Stimulated activated memory B cell treated with anti-CD40 and anti-IgM and Interleukin-4, amounts not matched to agents 10 μg/mL and 1 μg/mL and 100 μg/mL, for 72 hours (primary cell): ENCODE results near the gene TBL1XR1.

Source experiments
- ATAC-seq: fragments of 150-1000 bp; cut with Tn5 transposase; 2 replicates; pipeline ENCODE4 v1.10.0; 2021
- H3K27ac Mint-ChIP-seq: one replicate; pipeline ENCODE4 v1.8.0; 2022; ENCODE audit warnings: mild to moderate bottlenecking, mixed read lengths
- H3K27me3 Mint-ChIP-seq: one replicate; pipeline ENCODE4 v1.8.0; 2022; ENCODE audit warnings: mixed read lengths
- H3K36me3 Mint-ChIP-seq: one replicate; pipeline ENCODE4 v1.8.0; 2022; ENCODE audit warnings: mixed read lengths
- H3K4me1 Mint-ChIP-seq: one replicate; pipeline ENCODE4 v1.8.0; 2022; ENCODE audit warnings: mixed read lengths
- H3K4me3 Mint-ChIP-seq: one replicate; pipeline ENCODE4 v1.8.0; 2022; ENCODE audit warnings: mild to moderate bottlenecking, moderate library complexity, mixed read lengths
- H3K9me3 Mint-ChIP-seq: one replicate; pipeline ENCODE4 v1.8.0; 2022; ENCODE audit warnings: mixed read lengths

Gene TBL1XR1

GRCh38 chr3:177066068-177066467 lies 131.2 kb downstream of the TBL1XR1 start:
- Mint-ChIP-seq H3K9me3 (peaks cover 2% of the 10 kb centered on the region), H3K27ac (peak overlapping the region; percentile 9)

GRCh38 chr3:177065285-177066033 lies 131.8 kb downstream of the TBL1XR1 start:
- no peak for ATAC-seq
- H3K4me1 Mint-ChIP-seq: peaks cover 49% of the 10 kb centered on the region
- H3K9me3 Mint-ChIP-seq: peaks cover 2% of the 10 kb centered on the region
- no peak overlapping the region for H3K27ac Mint-ChIP-seq
- no peak overlapping the region for H3K4me3 Mint-ChIP-seq
- H3K36me3 Mint-ChIP-seq: peaks cover 26% of the 10 kb centered on the region
- H3K27me3 Mint-ChIP-seq: no peaks in the 10 kb centered on the region

More at GRCh38 chr3:177066068-177066467, 131.2 kb downstream of the TBL1XR1 start:
- no peak for ATAC-seq
- Mint-ChIP-seq H3K36me3 (peaks cover 28% of the 10 kb centered on the region), H3K4me1 (peaks cover 51% of the 10 kb centered on the region), H3K27me3 (no peaks in the 10 kb centered on the region), H3K4me3 (no peak overlapping the region)

GRCh38 chr3:177062052-177062732 lies 135.1 kb downstream of the TBL1XR1 start:
- no peaks in the 10 kb centered on the region for H3K9me3 Mint-ChIP-seq
- H3K27me3 Mint-ChIP-seq: no peaks in the 10 kb centered on the region
- H3K36me3 Mint-ChIP-seq: peaks cover 20% of the 10 kb centered on the region
- ATAC-seq: no peak
- no peak overlapping the region for H3K4me3 Mint-ChIP-seq
- no peak overlapping the region for H3K27ac Mint-ChIP-seq
- H3K4me1 Mint-ChIP-seq: peaks cover 33% of the 10 kb centered on the region

- no peak overlapping the region for H3K27ac Mint-ChIP-seq
- no peaks in the 10 kb centered on the region for H3K9me3 Mint-ChIP-seq
- H3K4me3 Mint-ChIP-seq: no peak overlapping the region
- H3K4me1 Mint-ChIP-seq: peaks cover 29% of the 10 kb centered on the region
- no peaks in the 10 kb centered on the region for H3K27me3 Mint-ChIP-seq
- no peak for ATAC-seq
- H3K36me3 Mint-ChIP-seq: peaks cover 18% of the 10 kb centered on the region
Measured at GRCh38 chr3:177061369-177061768, 135.9 kb downstream of the TBL1XR1 start.

GRCh38 chr3:177060492-177060891 lies 136.8 kb downstream of the TBL1XR1 start:
- H3K9me3 Mint-ChIP-seq: no peaks in the 10 kb centered on the region
- peaks cover 13% of the 10 kb centered on the region for H3K36me3 Mint-ChIP-seq
- ATAC-seq: no peak
- H3K4me3 Mint-ChIP-seq: no peak overlapping the region
- no peak overlapping the region for H3K27ac Mint-ChIP-seq
- H3K4me1 Mint-ChIP-seq: peaks cover 27% of the 10 kb centered on the region
- no peaks in the 10 kb centered on the region for H3K27me3 Mint-ChIP-seq

- Mint-ChIP-seq H3K4me1 (peaks cover 24% of the 10 kb centered on the region), H3K27me3 (no peaks in the 10 kb centered on the region), H3K36me3 (peaks cover 5% of the 10 kb centered on the region), H3K27ac (no peak overlapping the region), H3K9me3 (no peaks in the 10 kb centered on the region), H3K4me3 (no peak overlapping the region)
- ATAC-seq: no peak
Measured at GRCh38 chr3:177058648-177059047, 138.6 kb downstream of the TBL1XR1 start.

- Mint-ChIP-seq H3K36me3 (no peaks in the 10 kb centered on the region), H3K27me3 (no peaks in the 10 kb centered on the region), H3K4me1 (peaks cover 22% of the 10 kb centered on the region), H3K27ac (no peak overlapping the region), H3K4me3 (no peak overlapping the region), H3K9me3 (no peaks in the 10 kb centered on the region)
- peak; percentile 94 for ATAC-seq
Measured at GRCh38 chr3:177057768-177058167, 139.5 kb downstream of the TBL1XR1 start.

- no peak overlapping the region for H3K4me3 Mint-ChIP-seq
- ATAC-seq: peak; percentile 6
- no peaks in the 10 kb centered on the region for H3K9me3 Mint-ChIP-seq
Measured at GRCh38 chr3:177056927-177057326, 140.4 kb downstream of the TBL1XR1 start.

GRCh38 chr3:177055605-177056571 lies 141.4 kb downstream of the TBL1XR1 start:
- Mint-ChIP-seq H3K4me1 (peaks cover 20% of the 10 kb centered on the region), H3K36me3 (peaks cover 5% of the 10 kb centered on the region), H3K4me3 (no peak overlapping the region), H3K27me3 (no peaks in the 10 kb centered on the region), H3K27ac (peak overlapping the region; percentile 55), H3K9me3 (no peaks in the 10 kb centered on the region)
- no peak for ATAC-seq

More at GRCh38 chr3:177056927-177057326, 140.4 kb downstream of the TBL1XR1 start:
- H3K27me3 Mint-ChIP-seq: no peaks in the 10 kb centered on the region
- no peak overlapping the region for H3K27ac Mint-ChIP-seq
- peaks cover 18% of the 10 kb centered on the region for H3K4me1 Mint-ChIP-seq
- no peaks in the 10 kb centered on the region for H3K36me3 Mint-ChIP-seq

- H3K4me3 Mint-ChIP-seq: no peak overlapping the region
- peaks cover 15% of the 10 kb centered on the region for H3K4me1 Mint-ChIP-seq
- H3K27me3 Mint-ChIP-seq: no peaks in the 10 kb centered on the region
- ATAC-seq: no peak
- peaks cover 27% of the 10 kb centered on the region for H3K36me3 Mint-ChIP-seq
- no peaks in the 10 kb centered on the region for H3K9me3 Mint-ChIP-seq
- no peak overlapping the region for H3K27ac Mint-ChIP-seq
Measured at GRCh38 chr3:177053107-177053506, 144.2 kb downstream of the TBL1XR1 start.

GRCh38 chr3:177051411-177051810 lies 145.9 kb downstream of the TBL1XR1 start:
- no peak for ATAC-seq
- Mint-ChIP-seq H3K36me3 (peaks cover 37% of the 10 kb centered on the region), H3K27ac (no peak overlapping the region), H3K4me1 (peaks cover 15% of the 10 kb centered on the region), H3K9me3 (no peaks in the 10 kb centered on the region), H3K4me3 (no peak overlapping the region), H3K27me3 (no peaks in the 10 kb centered on the region)

- H3K27me3 Mint-ChIP-seq: no peaks in the 10 kb centered on the region
- ATAC-seq: no peak
- H3K36me3 Mint-ChIP-seq: peaks cover 42% of the 10 kb centered on the region
- no peak overlapping the region for H3K4me3 Mint-ChIP-seq
- H3K9me3 Mint-ChIP-seq: no peaks in the 10 kb centered on the region
- H3K4me1 Mint-ChIP-seq: peaks cover 14% of the 10 kb centered on the region
- no peak overlapping the region for H3K27ac Mint-ChIP-seq
Measured at GRCh38 chr3:177050501-177051237, 146.6 kb downstream of the TBL1XR1 start.

GRCh38 chr3:177045767-177046166 lies 151.5 kb downstream of the TBL1XR1 start:
- no peaks in the 10 kb centered on the region for H3K27me3 Mint-ChIP-seq
- no peak overlapping the region for H3K27ac Mint-ChIP-seq
- ATAC-seq: no peak
- no peak overlapping the region for H3K4me3 Mint-ChIP-seq
- peaks cover 24% of the 10 kb centered on the region for H3K4me1 Mint-ChIP-seq
- H3K9me3 Mint-ChIP-seq: peaks cover 5% of the 10 kb centered on the region
- H3K36me3 Mint-ChIP-seq: peaks cover 73% of the 10 kb centered on the region

GRCh38 chr3:177045222-177045621 lies 152.1 kb downstream of the TBL1XR1 start:
- Mint-ChIP-seq H3K36me3 (peaks cover 76% of the 10 kb centered on the region), H3K4me1 (peaks cover 24% of the 10 kb centered on the region), H3K9me3 (peaks cover 5% of the 10 kb centered on the region), H3K4me3 (no peak overlapping the region), H3K27me3 (no peaks in the 10 kb centered on the region), H3K27ac (no peak overlapping the region)
- ATAC-seq: no peak
